NK-92 treated with Interleukin-12 subunit alpha and Interleukin-12 subunit beta, amount 100 ng/mL, for 24 hours (cell line): Measurements from ENCODE around the gene UNC13C.

Experiments used
- DNase-seq: peaks from one replicate; lab custom pipeline; 2025; lab: John Stamatoyannopoulos, UW

The UNC13C gene

GRCh38 chr15:54481819-54482218 lies 503.6 kb downstream of the UNC13C start:
- DNase-seq, result no peak

- no peak for DNase-seq
Observed at GRCh38 chr15:54482251-54482650, 504.0 kb downstream of the UNC13C start.

- DNase-seq, result no peak
Observed at GRCh38 chr15:54500330-54500729, 522.1 kb downstream of the UNC13C start.

GRCh38 chr15:54502416-54503075 lies 524.3 kb downstream of the UNC13C start:
- DNase-seq, result no peak

- DNase-seq, result no peak
Observed at GRCh38 chr15:54504695-54505094, 526.5 kb downstream of the UNC13C start.

- DNase-seq, result no peak
Observed at GRCh38 chr15:54506977-54507524, 528.8 kb downstream of the UNC13C start.

GRCh38 chr15:54514601-54515000 lies 536.4 kb downstream of the UNC13C start:
- no peak for DNase-seq

- DNase-seq, result no peak
Observed at GRCh38 chr15:54515664-54516582, 537.7 kb downstream of the UNC13C start.

GRCh38 chr15:54517366-54517765 lies 539.1 kb downstream of the UNC13C start:
- DNase-seq, result no peak

GRCh38 chr15:54518156-54518882 lies 540.1 kb downstream of the UNC13C start:
- DNase-seq, result no peak

- no peak for DNase-seq
Observed at GRCh38 chr15:54519577-54519976, 541.3 kb downstream of the UNC13C start.

GRCh38 chr15:54520616-54521015 lies 542.4 kb downstream of the UNC13C start:
- DNase-seq, result no peak

- no peak for DNase-seq
Observed at GRCh38 chr15:54521206-54521605, 543.0 kb downstream of the UNC13C start.

- no peak for DNase-seq
Observed at GRCh38 chr15:54528021-54528420, 549.8 kb downstream of the UNC13C start.

GRCh38 chr15:54540721-54541120 lies 562.5 kb downstream of the UNC13C start:
- no peak for DNase-seq

GRCh38 chr15:54547491-54547890 lies 569.2 kb downstream of the UNC13C start:
- DNase-seq, result no peak

GRCh38 chr15:54550954-54551353 lies 572.7 kb downstream of the UNC13C start:
- DNase-seq, result no peak

- DNase-seq, result no peak
Observed at GRCh38 chr15:54556231-54556630, 578.0 kb downstream of the UNC13C start.

GRCh38 chr15:54559405-54560069 lies 581.3 kb downstream of the UNC13C start:
- no peak for DNase-seq

- no peak for DNase-seq
Observed at GRCh38 chr15:54560417-54560816, 582.2 kb downstream of the UNC13C start.

- no peak for DNase-seq
Observed at GRCh38 chr15:54564166-54564565, 585.9 kb downstream of the UNC13C start.

GRCh38 chr15:54566654-54567053 lies 588.4 kb downstream of the UNC13C start:
- DNase-seq, result no peak
